ENCODE data around the gene SAG. TPM values are rescaled to one million over a fixed set of nuclear protein-coding genes. Genes with fewer than 3 reads are reported as not detected.
A peak's percentile ranks its signal among the peaks of the same experiment; 100 is the strongest.

The SAG gene
- polyA plus RNA-seq, 1 donor from 2014 or later, result not detected

GRCh38 chr2:233349005-233349998 is 41.7 kb downstream of the SAG start:
- Mint-ChIP-seq H3K27me3 (peaks cover 1% of the 10 kb centered on the region), H3K4me1 (peaks cover 35 to 53% (median 53%) of the 10 kb centered on the region in 3 donors), H3K9me3 (no peaks in the 10 kb centered on the region), H3K27ac (peak overlapping the region; percentile 72 to 87 (median 78)), H3K4me3 (peak overlapping the region; percentile 63 to 77 (median 72)), H3K36me3 (peaks cover 8% of the 10 kb centered on the region)

GRCh38 chr2:233350708-233351107 is 43.1 kb downstream of the SAG start:
- peaks cover 41 to 59% (median 51%) of the 10 kb centered on the region in 3 donors for H3K4me1 Mint-ChIP-seq
- no peaks in the 10 kb centered on the region for H3K9me3 Mint-ChIP-seq
- H3K4me3 Mint-ChIP-seq, result peak overlapping the region in 2 of 4 donors; percentile 15 to 43
- peaks cover 1% of the 10 kb centered on the region for H3K27me3 Mint-ChIP-seq
- peak overlapping the region; percentile 34 to 78 (median 45) for H3K27ac Mint-ChIP-seq
- peaks cover 8% of the 10 kb centered on the region for H3K36me3 Mint-ChIP-seq

- Mint-ChIP-seq H3K36me3 (peaks cover 8% of the 10 kb centered on the region), H3K4me3 (no peak overlapping the region), H3K27ac (no peak overlapping the region), H3K9me3 (no peaks in the 10 kb centered on the region), H3K4me1 (peaks cover 48 to 66% (median 55%) of the 10 kb centered on the region in 3 donors), H3K27me3 (peaks cover 1% of the 10 kb centered on the region)
Measured at GRCh38 chr2:233351423-233351822, 43.8 kb downstream of the SAG start.

- Mint-ChIP-seq H3K27me3 (peaks cover 1% of the 10 kb centered on the region), H3K9me3 (no peaks in the 10 kb centered on the region), H3K4me3 (peak overlapping the region in 3 of 4 donors; percentile 47 to 98 (median 93)), H3K4me1 (peaks cover 57 to 71% (median 58%) of the 10 kb centered on the region in 3 donors), H3K36me3 (peaks cover 8% of the 10 kb centered on the region), H3K27ac (peak overlapping the region; percentile 48 to 96 (median 81))
Measured at GRCh38 chr2:233352141-233352842, 44.7 kb downstream of the SAG start.

- peaks cover 4% of the 10 kb centered on the region for H3K36me3 Mint-ChIP-seq
- H3K4me1 Mint-ChIP-seq, result peaks cover 49 to 71% (median 59%) of the 10 kb centered on the region in 3 donors
- peaks cover 1% of the 10 kb centered on the region for H3K27me3 Mint-ChIP-seq
- no peaks in the 10 kb centered on the region for H3K9me3 Mint-ChIP-seq
- peak overlapping the region; percentile 91 to 99 (median 96) for H3K27ac Mint-ChIP-seq
- peak overlapping the region; percentile 92 to 99 (median 96) for H3K4me3 Mint-ChIP-seq
Measured at GRCh38 chr2:233353101-233353768, 45.6 kb downstream of the SAG start.

- peaks cover 49 to 73% (median 59%) of the 10 kb centered on the region in 3 donors for H3K4me1 Mint-ChIP-seq
- H3K27me3 Mint-ChIP-seq, result peaks cover 1% of the 10 kb centered on the region
- no peaks in the 10 kb centered on the region for H3K9me3 Mint-ChIP-seq
- peak within 1 kb of the TSS; percentile 94 to 99 (median 98) for H3K4me3 Mint-ChIP-seq
- peak within 1 kb of the TSS; percentile 91 to 99 (median 97) for H3K27ac Mint-ChIP-seq
- peaks cover 2% of the 10 kb centered on the region for H3K36me3 Mint-ChIP-seq
Measured at GRCh38 chr2:233353769-233354499, 46.3 kb downstream of the SAG start, which contains the start of gene DGKD. TSS of gene DGKD (plus strand) at chr2:233354494. CDS start at chr2:233354519, 25 bp downstream.

- H3K4me3 Mint-ChIP-seq, result peak overlapping the region in 2 of 4 donors; percentile 41 to 92
- H3K27me3 Mint-ChIP-seq, result no peaks in the 10 kb centered on the region
- peaks cover 2% of the 10 kb centered on the region for H3K36me3 Mint-ChIP-seq
- no peaks in the 10 kb centered on the region for H3K9me3 Mint-ChIP-seq
- H3K4me1 Mint-ChIP-seq, result peaks cover 49 to 71% (median 59%) of the 10 kb centered on the region in 3 donors
- peak overlapping the region in 2 of 3 donors; percentile 91 to 96 for H3K27ac Mint-ChIP-seq
Measured at GRCh38 chr2:233354500-233354924, 46.9 kb downstream of the SAG start.

GRCh38 chr2:233354971-233355574 is 47.5 kb downstream of the SAG start:
- H3K4me3 Mint-ChIP-seq, result peak overlapping the region; percentile 94 to 98 (median 96)
- peak overlapping the region; percentile 83 to 97 (median 90) for H3K27ac Mint-ChIP-seq
- peaks cover 3% of the 10 kb centered on the region for H3K36me3 Mint-ChIP-seq
- peaks cover 53 to 74% (median 60%) of the 10 kb centered on the region in 3 donors for H3K4me1 Mint-ChIP-seq
- no peaks in the 10 kb centered on the region for H3K27me3 Mint-ChIP-seq
- H3K9me3 Mint-ChIP-seq, result no peaks in the 10 kb centered on the region

- Mint-ChIP-seq H3K9me3 (no peaks in the 10 kb centered on the region), H3K36me3 (peaks cover 3% of the 10 kb centered on the region), H3K4me3 (peak overlapping the region; percentile 94 to 98 (median 96))
Measured at GRCh38 chr2:233355916-233356315, 48.3 kb downstream of the SAG start.

GRCh38 chr2:233356546-233357308 is 49.1 kb downstream of the SAG start:
- Mint-ChIP-seq H3K27ac (peak overlapping the region; percentile 45 to 90 (median 86)), H3K4me3 (peak overlapping the region; percentile 94 to 98 (median 96)), H3K4me1 (peaks cover 57 to 69% (median 57%) of the 10 kb centered on the region in 3 donors), H3K36me3 (peaks cover 7% of the 10 kb centered on the region), H3K27me3 (no peaks in the 10 kb centered on the region), H3K9me3 (no peaks in the 10 kb centered on the region)

More at GRCh38 chr2:233355916-233356315, 48.3 kb downstream of the SAG start:
- Mint-ChIP-seq H3K4me1 (peaks cover 53 to 69% (median 56%) of the 10 kb centered on the region in 3 donors), H3K27ac (peak overlapping the region; percentile 83 to 97 (median 90)), H3K27me3 (no peaks in the 10 kb centered on the region)

- Mint-ChIP-seq H3K36me3 (peaks cover 7% of the 10 kb centered on the region), H3K27ac (peak overlapping the region in 2 of 3 donors; percentile 81 to 90), H3K27me3 (no peaks in the 10 kb centered on the region), H3K9me3 (no peaks in the 10 kb centered on the region), H3K4me1 (peaks cover 54 to 60% (median 58%) of the 10 kb centered on the region in 3 donors), H3K4me3 (peak overlapping the region; percentile 63 to 97 (median 94))
Measured at GRCh38 chr2:233358335-233358734, 50.7 kb downstream of the SAG start.

- peaks cover 52 to 58% (median 57%) of the 10 kb centered on the region in 3 donors for H3K4me1 Mint-ChIP-seq
- H3K4me3 Mint-ChIP-seq, result peak overlapping the region in 3 of 4 donors; percentile 49 to 97 (median 91)
- peaks cover 0 to 5% (median 5%) of the 10 kb centered on the region in 3 donors for H3K9me3 Mint-ChIP-seq
- H3K27me3 Mint-ChIP-seq, result no peaks in the 10 kb centered on the region
- peaks cover 12% of the 10 kb centered on the region for H3K36me3 Mint-ChIP-seq
- peak overlapping the region in 1 of 3 donors; percentile 90 for H3K27ac Mint-ChIP-seq
Measured at GRCh38 chr2:233358947-233359346, 51.3 kb downstream of the SAG start.
